ENCODE measurements around the gene CTF1. TPM values are rescaled to one million over a fixed set of nuclear protein-coding genes. Genes with fewer than 3 reads are reported as not detected.
"Not testable (repeated sequence)": the region's sequence is repeated elsewhere in the genome, so short reads cannot be mapped to it uniquely, and the experiment has no call there.

Gene CTF1
- total and polyA plus RNA-seq, 7 experiments from 2014 or later, result 0.17 to 0.54 (median 0.40) TPM; not detected in 3

DNA sequence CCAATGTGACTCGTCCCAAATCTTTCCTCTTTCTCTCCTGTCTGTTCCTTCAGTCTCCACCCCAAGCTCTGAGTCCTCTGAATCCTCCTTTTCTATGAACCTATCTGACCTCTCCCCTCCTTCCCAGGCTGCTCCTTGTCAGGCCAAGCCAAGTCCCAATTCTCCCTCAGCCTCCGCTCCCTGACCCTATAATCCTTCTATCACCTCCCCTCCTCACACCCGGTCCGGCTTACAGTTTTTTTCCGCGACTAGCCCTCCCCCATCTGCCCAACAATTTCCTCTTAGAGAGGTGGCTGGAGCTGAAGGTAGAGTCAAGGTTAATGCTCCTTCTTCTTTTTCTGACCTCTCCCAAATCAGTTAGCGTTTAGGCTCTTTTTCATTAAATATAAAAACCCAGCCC, 35.7 kb upstream of the CTF1 start:
- H3K4me1 Mint-ChIP-seq; H3K36me3 ChIP-seq (ENCODE audit: control insufficient read depth in 2 of 3, insufficient read depth in 3 of 3, low read length in 3 of 3); H3K9me3 Mint-ChIP-seq; H3K27me3 Mint-ChIP-seq; H3K4me3 Mint-ChIP-seq; H3K9me3 ChIP-seq (ENCODE audit: control insufficient read depth in 2 of 3, low read length in 3 of 3); CTCF ChIA-PET; H3K4me3 ChIP-seq (ENCODE audit: low read length); ATAC-seq; H3K4me1 ChIP-seq (ENCODE audit: control insufficient read depth in 2 of 2, insufficient read depth in 2 of 2, low read length in 2 of 2); H3K27me3 ChIP-seq (ENCODE audit: control insufficient read depth in 2 of 2, insufficient read depth in 2 of 2, low read length in 2 of 2); DNase-seq; POLR2A ChIA-PET; H3K27ac ChIP-seq (ENCODE audit: low read depth, low read length); H3K36me3 Mint-ChIP-seq: not testable (repeated sequence)
- intact Hi-C loops (cut with micrococcal nuclease), result loop anchor here in 1 of 2 donors (5.0 kb wide), 1 partner anchor 37 kb away; the partner anchor contains the start of gene CTF1
- H3K27ac Mint-ChIP-seq, result peak overlapping the region in 1 of 9 donors; percentile 3

DNA sequence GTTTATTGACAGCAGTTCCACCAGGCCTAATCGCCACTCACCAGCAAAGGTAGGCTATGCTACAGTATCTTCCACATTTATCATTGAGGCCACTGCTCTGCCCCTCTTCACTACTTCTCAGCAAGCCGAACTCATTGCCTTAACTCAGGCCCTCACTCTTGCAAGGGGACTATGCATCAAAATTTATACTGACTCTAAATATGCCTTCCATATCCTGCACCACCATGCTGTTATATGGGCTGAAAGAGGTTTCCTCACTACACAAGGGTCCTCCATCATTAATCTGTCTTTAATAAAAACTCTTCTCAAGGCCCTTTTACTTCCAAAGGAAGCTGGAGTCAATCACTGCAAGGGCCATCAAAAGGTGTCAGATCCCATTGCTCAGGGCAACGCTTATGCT, 33.2 kb upstream of the CTF1 start:
- POLR2A ChIA-PET; H3K27me3 Mint-ChIP-seq; H3K4me3 ChIP-seq (ENCODE audit: low read length); H3K9me3 ChIP-seq (ENCODE audit: control insufficient read depth in 2 of 3, low read length in 3 of 3); H3K4me1 Mint-ChIP-seq; H3K36me3 Mint-ChIP-seq; CTCF ChIA-PET; H3K4me3 Mint-ChIP-seq; H3K9me3 Mint-ChIP-seq; H3K36me3 ChIP-seq (ENCODE audit: control insufficient read depth in 2 of 3, insufficient read depth in 3 of 3, low read length in 3 of 3); ATAC-seq; DNase-seq; H3K27ac Mint-ChIP-seq; H3K27ac ChIP-seq (ENCODE audit: low read depth, low read length); H3K4me1 ChIP-seq (ENCODE audit: control insufficient read depth in 2 of 2, insufficient read depth in 2 of 2, low read length in 2 of 2); H3K27me3 ChIP-seq (ENCODE audit: control insufficient read depth in 2 of 2, insufficient read depth in 2 of 2, low read length in 2 of 2): not testable (repeated sequence)
- intact Hi-C loops (cut with micrococcal nuclease), result loop anchor here in 1 of 2 donors (5.0 kb wide), 1 partner anchor 34 kb away; the partner anchor contains the start of gene CTF1

DNA sequence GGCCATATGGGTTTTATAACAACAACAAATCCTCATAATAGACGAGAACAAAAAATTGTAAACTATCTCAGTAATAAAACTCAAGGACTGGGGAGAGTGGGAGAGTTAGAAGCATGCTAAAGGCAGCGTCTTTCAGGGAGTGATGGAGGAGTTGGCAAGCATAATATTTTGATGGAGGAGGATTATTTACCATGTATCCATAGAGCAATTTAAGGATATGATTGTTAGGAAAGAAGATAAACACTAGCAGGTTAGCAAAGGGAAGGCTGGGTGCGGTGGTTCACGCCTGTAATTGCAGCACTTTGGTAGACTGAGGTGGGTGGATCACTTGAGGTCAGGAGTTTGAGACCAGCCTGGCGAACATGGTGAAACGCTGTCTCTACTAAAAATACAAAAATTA, 30.4 kb upstream of the CTF1 start:
- Mint-ChIP-seq H3K4me3 (no peak overlapping the region), H3K9me3 (no peaks in the 10 kb centered on the region), H3K4me1 (peaks cover 0 to 2% (median 0%) of the 10 kb centered on the region in 7 donors), H3K36me3 (no peaks in the 10 kb centered on the region), H3K27ac (no peak overlapping the region), H3K27me3 (no peaks in the 10 kb centered on the region)
- Histone ChIP-seq H3K4me3 (ENCODE audit: low read length) (no peak overlapping the region), H3K27me3 (ENCODE audit: control insufficient read depth in 2 of 2, insufficient read depth in 2 of 2, low read length in 2 of 2) (no peaks in the 10 kb centered on the region), H3K9me3 (ENCODE audit: control insufficient read depth in 2 of 3, low read length in 3 of 3) (no peaks in the 10 kb centered on the region), H3K36me3 (ENCODE audit: control insufficient read depth in 2 of 3, insufficient read depth in 3 of 3, low read length in 3 of 3) (no peaks in the 10 kb centered on the region), H3K27ac (ENCODE audit: low read depth, low read length) (no peak overlapping the region), H3K4me1 (ENCODE audit: control insufficient read depth in 2 of 2, insufficient read depth in 2 of 2, low read length in 2 of 2) (no peaks in the 10 kb centered on the region)
- intact Hi-C loops (cut with micrococcal nuclease), result no loop called here
- ATAC-seq, result no peak
- ChIA-PET CTCF (interaction anchor here (0.7 kb wide), 1 partner anchor 48 kb away, joined by 4 read pairs; no protein-coding TSS in a partner anchor), POLR2A (interaction anchor here (1.6 kb wide), 1 partner anchor 9 kb away, joined by 6 read pairs; no protein-coding TSS in a partner anchor)
- no peak for DNase-seq

DNA sequence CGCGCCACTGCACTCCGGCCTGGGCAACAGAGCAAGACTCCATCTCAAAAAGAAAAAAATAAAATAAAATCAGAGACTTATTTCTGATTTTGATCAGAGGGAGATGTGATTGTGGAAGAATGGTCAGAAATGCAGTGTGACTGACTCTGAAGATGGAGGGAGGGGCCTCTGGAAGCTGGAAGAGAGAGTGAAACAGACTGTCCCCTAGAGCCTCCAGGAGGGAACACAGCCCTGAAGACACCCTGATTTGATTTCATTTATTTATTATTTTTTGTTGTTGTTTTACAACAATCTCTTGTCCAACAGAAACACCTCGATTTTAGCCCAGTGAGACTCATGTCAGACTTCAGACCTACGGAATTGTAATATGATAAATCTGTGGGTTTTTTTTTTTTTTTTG, 28.7 kb upstream of the CTF1 start:
- H3K27ac Mint-ChIP-seq, result no peak overlapping the region
- no peaks in the 10 kb centered on the region for H3K36me3 ChIP-seq (ENCODE audit: control insufficient read depth in 2 of 3, insufficient read depth in 3 of 3, low read length in 3 of 3)
- POLR2A ChIA-PET, result interaction anchor here (0.7 kb wide), 1 partner anchor 34 kb away, joined by 3 read pairs; no protein-coding TSS in a partner anchor
- no peaks in the 10 kb centered on the region for H3K36me3 Mint-ChIP-seq
- no peak overlapping the region for H3K4me3 Mint-ChIP-seq
- peaks cover 0 to 5% (median 1%) of the 10 kb centered on the region in 7 donors for H3K4me1 Mint-ChIP-seq
- H3K27ac ChIP-seq (ENCODE audit: low read depth, low read length), result no peak overlapping the region
- intact Hi-C loops (cut with micrococcal nuclease), result no loop called here
- no peak overlapping the region for H3K4me3 ChIP-seq (ENCODE audit: low read length)
- no peaks in the 10 kb centered on the region for H3K27me3 ChIP-seq (ENCODE audit: control insufficient read depth in 2 of 2, insufficient read depth in 2 of 2, low read length in 2 of 2)
- CTCF ChIA-PET, result no interaction called here
- DNase-seq (no peak), ATAC-seq (no peak)
- no peaks in the 10 kb centered on the region for H3K9me3 Mint-ChIP-seq
- no peaks in the 10 kb centered on the region for H3K9me3 ChIP-seq (ENCODE audit: control insufficient read depth in 2 of 3, low read length in 3 of 3)
- H3K4me1 ChIP-seq (ENCODE audit: control insufficient read depth in 2 of 2, insufficient read depth in 2 of 2, low read length in 2 of 2), result peaks cover 0 to 3% of the 10 kb centered on the region in 2 donors
- H3K27me3 Mint-ChIP-seq, result no peaks in the 10 kb centered on the region

DNA sequence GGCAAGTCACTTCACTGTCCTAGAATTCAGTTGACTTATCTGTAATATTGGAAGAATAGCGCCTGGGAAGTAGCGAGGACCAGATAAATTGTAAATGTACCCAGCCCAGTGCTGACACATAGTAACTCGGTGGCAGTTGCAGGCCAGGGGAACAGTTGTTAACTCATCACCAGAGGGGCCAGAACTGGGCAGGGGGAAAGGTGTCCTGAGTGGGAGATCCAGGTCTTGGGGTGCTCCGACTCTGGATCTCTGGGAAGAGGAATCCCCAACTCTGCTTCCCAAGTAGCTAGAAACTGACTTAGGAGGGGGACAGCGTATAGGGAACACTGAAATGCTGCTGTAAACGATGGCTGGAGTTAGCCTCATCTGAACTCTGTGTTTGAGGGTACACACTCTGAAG, 25.5 kb upstream of the CTF1 start:
- H3K36me3 ChIP-seq (ENCODE audit: control insufficient read depth in 2 of 3, insufficient read depth in 3 of 3, low read length in 3 of 3), result peaks cover 0 to 8% (median 0%) of the 10 kb centered on the region in 3 experiments
- H3K4me1 ChIP-seq (ENCODE audit: control insufficient read depth in 2 of 2, insufficient read depth in 2 of 2, low read length in 2 of 2), result peaks cover under 1 to 11% of the 10 kb centered on the region in 2 donors
- no peak overlapping the region for H3K27ac ChIP-seq (ENCODE audit: low read depth, low read length)
- H3K9me3 Mint-ChIP-seq, result no peaks in the 10 kb centered on the region
- ChIA-PET POLR2A (no interaction called here), CTCF (interaction anchor here (0.6 to 1.6 kb wide), 4 partner anchors 23 to 56 kb away, joined by 3 to 5 read pairs (median 3); partner anchors contain the start of gene BCL7C)
- no peaks in the 10 kb centered on the region for H3K9me3 ChIP-seq (ENCODE audit: control insufficient read depth in 2 of 3, low read length in 3 of 3)
- no peak for ATAC-seq
- no peaks in the 10 kb centered on the region for H3K27me3 ChIP-seq (ENCODE audit: control insufficient read depth in 2 of 2, insufficient read depth in 2 of 2, low read length in 2 of 2)
- DNase-seq, result no peak
- intact Hi-C loops (cut with micrococcal nuclease), result no loop called here
- H3K27me3 Mint-ChIP-seq, result no peaks in the 10 kb centered on the region
- H3K4me1 Mint-ChIP-seq, result peaks cover 8 to 21% (median 15%) of the 10 kb centered on the region in 7 donors
- H3K27ac Mint-ChIP-seq, result peak overlapping the region in 1 of 9 donors; percentile 26
- H3K36me3 Mint-ChIP-seq, result no peaks in the 10 kb centered on the region
- no peak overlapping the region for H3K4me3 Mint-ChIP-seq
- no peak overlapping the region for H3K4me3 ChIP-seq (ENCODE audit: low read length)

DNA sequence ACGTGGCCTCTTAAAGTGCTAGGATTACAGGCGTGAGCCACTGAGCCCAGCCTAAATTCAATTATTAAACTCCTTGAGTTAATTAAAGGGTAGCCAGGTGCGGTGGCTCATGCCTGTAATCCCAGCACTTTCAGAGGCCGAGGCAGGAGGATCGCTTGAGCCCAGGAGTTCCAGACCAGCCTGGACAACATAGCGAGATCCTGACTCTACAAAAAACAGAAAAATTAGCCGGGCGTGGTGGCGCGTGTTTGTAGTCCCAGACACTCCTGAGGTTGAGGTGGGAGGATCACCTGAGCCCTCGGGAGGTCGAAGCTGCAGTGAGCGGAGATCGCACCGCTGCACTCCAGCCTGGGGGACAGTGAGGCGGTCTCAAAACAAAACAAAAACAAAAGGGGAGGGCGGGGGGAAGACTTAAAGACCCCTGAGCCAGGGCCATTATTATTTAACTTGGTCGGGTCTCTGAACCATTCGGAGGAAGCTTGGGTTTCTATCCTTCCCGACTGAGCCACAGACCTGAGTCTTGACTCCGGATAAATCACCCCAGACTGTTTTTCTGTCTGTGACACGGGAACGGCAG, 22.1 kb upstream of the CTF1 start:
- H3K36me3 Mint-ChIP-seq, result peaks cover 0 to 10% (median 5%) of the 10 kb centered on the region in 5 donors
- H3K4me3 Mint-ChIP-seq, result peak overlapping the region; percentile 84 to 98 (median 97)
- Histone ChIP-seq H3K4me1 (ENCODE audit: control insufficient read depth in 2 of 2, insufficient read depth in 2 of 2, low read length in 2 of 2) (peaks cover 11 to 25% of the 10 kb centered on the region in 2 donors), H3K4me3 (ENCODE audit: low read length) (peak overlapping the region; percentile 83), H3K27ac (ENCODE audit: low read depth, low read length) (peak overlapping the region; percentile 87), H3K27me3 (ENCODE audit: control insufficient read depth in 2 of 2, insufficient read depth in 2 of 2, low read length in 2 of 2) (no peaks in the 10 kb centered on the region), H3K9me3 (ENCODE audit: control insufficient read depth in 2 of 3, low read length in 3 of 3) (no peaks in the 10 kb centered on the region), H3K36me3 (ENCODE audit: control insufficient read depth in 2 of 3, insufficient read depth in 3 of 3, low read length in 3 of 3) (peaks cover 0 to 16% (median 0%) of the 10 kb centered on the region in 3 experiments)
- ChIA-PET CTCF (interaction anchor here (0.6 to 3.2 kb wide), 6 partner anchors 16 to 780 kb away, joined by 3 to 23 read pairs (median 4); no protein-coding TSS in a partner anchor), POLR2A (interaction anchor here (0.6 to 4.2 kb wide), 22 partner anchors 8 to 999 kb away, joined by 3 to 67 read pairs (median 4); partner anchors contain the start of genes BCL7C, CTF1, PHKG2 and SETD1A)
- no peaks in the 10 kb centered on the region for H3K9me3 Mint-ChIP-seq
- intact Hi-C loops (cut with micrococcal nuclease), result loop anchor here (2.0 kb wide), 1 partner anchor 60 kb away; no protein-coding TSS in a partner anchor
- H3K27me3 Mint-ChIP-seq, result no peaks in the 10 kb centered on the region
- H3K4me1 Mint-ChIP-seq, result peaks cover 21 to 40% (median 32%) of the 10 kb centered on the region in 7 donors
- H3K27ac Mint-ChIP-seq, result peak overlapping the region; percentile 79 to 99 (median 95)
- ATAC-seq (no peak), DNase-seq (no peak)

All from naive thymus-derived CD4-positive, alpha-beta T cell (primary cell).